Right lobe of liver (tissue), 6 donors: ENCODE results near the gene PARP14. TPM values are rescaled to one million over a fixed set of nuclear protein-coding genes. Genes with fewer than 3 reads are reported as not detected.
"Not testable (repeated sequence)": the region's sequence is repeated elsewhere in the genome, so short reads cannot be mapped to it uniquely, and the experiment has no call there.

Experiments used
- ATAC-seq, 4 donors: fragments of 200-7000 bp; cut with Tn5 transposase; one replicate each; pipeline ENCODE4 v1.9.1; 2020; ENCODE audit warnings: mild to moderate bottlenecking in 4 of 4, moderate library complexity in 4 of 4
- DNase-seq, 3 donors: peaks; one replicate each; pipeline ENCODE4 v3.0.0-alpha.2; 2020
- H3K27ac ChIP-seq, 3 donors: fragments of 200-600 bp; one replicate each; pipeline ENCODE4 v1.8.0; 2022
- H3K27me3 ChIP-seq, 2 donors: fragments of 200-600 bp; one replicate each; pipeline ENCODE4 v1.8.0; 2022
- H3K36me3 ChIP-seq, 4 donors: fragments of 200-600 bp; sonication (generic) in 1 of 4; one replicate each; pipeline versions ENCODE4 v1.5.1 to v1.8.0; 2017 to 2022; ENCODE audit warnings: control low read depth in 1 of 4
- H3K4me1 ChIP-seq, 4 donors: fragments of 200-600 bp; sonication (generic) in 1 of 4; one replicate each; pipeline versions ENCODE4 v1.5.1 to v1.8.0; 2017 to 2022; ENCODE audit warnings: control low read depth in 1 of 4
- H3K4me3 ChIP-seq, 3 donors: fragments of 200-600 bp; one replicate each; pipeline ENCODE4 v1.8.0; 2022
- H3K9me3 ChIP-seq, 4 donors: fragments of 200-600 bp; sonication (generic) in 1 of 4; one replicate each; pipeline versions ENCODE4 v1.5.1 to v1.8.0; 2017 to 2022; ENCODE audit warnings: control low read depth in 1 of 4
- POLR2A ChIP-seq: fragments of 450-650 bp; IDR thresholded peaks from one replicate; pipeline ENCODE4 v1.6.1; 2017; ENCODE audit warnings: antibody characterized with exemption, mild to moderate bottlenecking
- WGBS: methylation state at CpG from one replicate; pipeline ENCODE4 v1.1.6; 2018; ENCODE audit warnings: low coverage, low lambda C conversion rate; ENCODE audit not compliant: insufficient coverage; ENCODE audit errors: missing lambda C conversion rate; 5-methylcytosine and 5-hydroxymethylcytosine counted together
- intact Hi-C, 2 donors: fragments of 100-400 bp; cut with DNase I; formaldehyde crosslinking; loops; one replicate each; pipeline versions ENCODE4 v1.11.2 to v1.14.1; 2022
- total RNA-seq, 6 experiments: library from RNA; depleted of rRNA in 2 of 6; stranded (reverse); fragments of >200 nt in 2 of 6; fragmentation: NEBNext Ultra II Directional in 3 of 6; extraction: Animal tissue kit (Norgen Biotek cat#: 25700) in 3 of 6; gene quantifications; one replicate each; pipeline versions ENCODE4 v1.1.0 to v1.2.4, GENCODE V29; 2016 to 2023
- TF ChIP-seq, protein P1 (sequence below), 4 donors: fragments of 200-600 bp in 3 of 4; fragments of 450-650 bp in 1 of 4; IDR thresholded peaks; one replicate each; pipeline versions ENCODE4 v1.5.1 to v1.8.0; 2016 to 2022; ENCODE audit warnings: antibody characterized with exemption in 4 of 4, mild to moderate bottlenecking in 2 of 4
- donor health status: DM: no; HTN: yes; CAD: no.
- donor health status: DM: no; HTN: no; CAD: no.
- donor health status: DM: no; HTN: no; CAD: no.
- donor health status: DM: no; HTN: yes; CAD: no.
- donor health status: DM: no; HTN: yes; CAD: no.

The PARP14 gene
- total RNA-seq, 6 experiments from 2014 or later: 35.2 to 111 (median 37.3) TPM

DNA sequence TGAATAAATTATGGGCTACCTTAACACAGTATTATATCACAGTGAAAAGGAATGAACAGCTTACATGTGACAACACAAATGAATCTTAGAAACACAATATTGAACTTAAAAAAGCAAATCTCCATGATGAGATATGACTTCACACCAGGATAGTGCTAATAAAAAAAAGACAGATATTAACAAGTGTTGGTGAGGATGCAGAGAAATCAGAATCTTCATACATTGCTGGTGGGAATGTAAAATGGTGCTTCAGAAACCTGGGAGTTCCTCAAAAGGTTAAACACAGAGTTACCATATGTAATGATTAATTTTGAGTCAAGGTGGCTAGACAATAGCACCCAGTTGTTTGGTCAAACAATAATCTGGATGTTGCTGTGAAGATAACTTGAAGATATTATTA lies 61.6 kb downstream of the PARP14 start:
- no peak overlapping the region for H3K4me3 ChIP-seq
- no peak for DNase-seq
- intact Hi-C loops: no loop called here
- no peaks in the 10 kb centered on the region for H3K9me3 ChIP-seq
- H3K36me3 ChIP-seq: peaks cover 0 to 4% (median 2%) of the 10 kb centered on the region in 4 donors
- H3K27me3 ChIP-seq: no peaks in the 10 kb centered on the region
- no peak overlapping the region for H3K27ac ChIP-seq
- no peaks in the 10 kb centered on the region for H3K4me1 ChIP-seq
- ATAC-seq: no peak
- TF ChIP-seq, protein P1, sequence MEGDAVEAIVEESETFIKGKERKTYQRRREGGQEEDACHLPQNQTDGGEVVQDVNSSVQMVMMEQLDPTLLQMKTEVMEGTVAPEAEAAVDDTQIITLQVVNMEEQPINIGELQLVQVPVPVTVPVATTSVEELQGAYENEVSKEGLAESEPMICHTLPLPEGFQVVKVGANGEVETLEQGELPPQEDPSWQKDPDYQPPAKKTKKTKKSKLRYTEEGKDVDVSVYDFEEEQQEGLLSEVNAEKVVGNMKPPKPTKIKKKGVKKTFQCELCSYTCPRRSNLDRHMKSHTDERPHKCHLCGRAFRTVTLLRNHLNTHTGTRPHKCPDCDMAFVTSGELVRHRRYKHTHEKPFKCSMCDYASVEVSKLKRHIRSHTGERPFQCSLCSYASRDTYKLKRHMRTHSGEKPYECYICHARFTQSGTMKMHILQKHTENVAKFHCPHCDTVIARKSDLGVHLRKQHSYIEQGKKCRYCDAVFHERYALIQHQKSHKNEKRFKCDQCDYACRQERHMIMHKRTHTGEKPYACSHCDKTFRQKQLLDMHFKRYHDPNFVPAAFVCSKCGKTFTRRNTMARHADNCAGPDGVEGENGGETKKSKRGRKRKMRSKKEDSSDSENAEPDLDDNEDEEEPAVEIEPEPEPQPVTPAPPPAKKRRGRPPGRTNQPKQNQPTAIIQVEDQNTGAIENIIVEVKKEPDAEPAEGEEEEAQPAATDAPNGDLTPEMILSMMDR (IDR thresholded peaks at IDR 0.05): no peak
- no peak for TF ChIP-seq POLR2A

DNA sequence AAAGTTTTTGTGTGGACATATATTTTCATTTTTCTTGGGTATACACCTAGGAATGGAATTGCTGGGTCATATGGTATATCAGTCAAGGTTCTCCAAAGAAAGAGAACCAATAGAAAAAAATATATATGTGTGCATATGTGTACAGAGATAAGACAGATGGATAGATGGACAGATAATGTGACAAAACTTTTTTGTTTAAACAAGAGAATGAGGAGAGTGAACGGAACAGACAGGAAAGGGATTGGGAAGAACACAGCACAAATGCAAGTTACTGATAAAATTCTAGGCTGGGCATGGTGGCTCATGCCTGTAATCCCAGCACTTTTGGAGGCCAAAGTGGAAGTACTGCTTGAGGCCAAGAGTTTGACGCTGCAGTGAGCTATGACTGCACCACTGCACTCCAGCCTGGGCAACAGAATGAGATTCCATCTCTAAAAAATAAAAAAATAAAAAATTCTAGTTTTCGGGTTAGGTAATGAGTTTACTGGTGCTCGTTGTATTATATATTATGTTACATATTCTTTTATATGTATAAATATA lies 63.0 kb downstream of the PARP14 start:
- 89% methylated on average over 4 of the region's 4 CpGs for WGBS

DNA sequence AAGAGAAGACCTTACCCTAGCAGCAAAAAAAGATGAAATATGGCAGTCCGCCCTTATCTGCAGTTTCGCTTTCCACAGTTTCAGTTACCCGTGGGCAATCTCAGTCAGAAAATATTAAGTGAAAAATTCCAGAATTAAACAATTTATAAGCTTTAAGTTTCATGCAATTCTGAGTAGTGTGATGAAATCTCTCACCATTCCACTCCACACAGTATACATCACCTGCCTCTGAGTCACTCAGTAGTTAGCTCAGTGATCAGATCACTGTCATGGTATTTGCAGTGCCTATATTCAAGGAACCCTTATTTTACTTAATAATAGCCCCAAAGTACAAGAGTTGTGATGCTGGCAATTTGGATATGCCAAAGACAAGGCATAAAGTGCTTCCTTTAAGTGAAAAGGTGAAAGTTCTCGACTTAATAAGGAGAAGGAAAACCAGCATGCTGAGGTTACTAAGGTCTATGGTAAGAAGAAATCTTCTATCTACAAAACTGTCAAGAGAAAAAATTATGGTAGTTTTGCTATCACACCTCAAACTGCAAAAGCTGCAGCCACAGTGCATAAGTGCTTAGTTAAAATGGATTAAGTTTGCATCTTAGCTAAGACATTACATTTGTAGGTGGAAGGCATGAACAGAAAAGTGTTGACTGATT lies 64.9 kb downstream of the PARP14 start:
- ATAC-seq: peak in 1 of 4 donors; percentile 50

More for the DNA sequence above, 63.0 kb downstream of the PARP14 start:
- intact Hi-C loops: no loop called here
- no peak for DNase-seq
- TF ChIP-seq, protein P1 (IDR thresholded peaks at IDR 0.05): no peak
- no peak for TF ChIP-seq POLR2A
- no peak for ATAC-seq
- no peak overlapping the region for H3K27ac ChIP-seq
- H3K4me1 ChIP-seq: no peaks in the 10 kb centered on the region
- H3K9me3 ChIP-seq: no peaks in the 10 kb centered on the region
- H3K36me3 ChIP-seq: peaks cover 0 to 4% (median 2%) of the 10 kb centered on the region in 4 donors
- no peak overlapping the region for H3K4me3 ChIP-seq
- no peaks in the 10 kb centered on the region for H3K27me3 ChIP-seq

DNA sequence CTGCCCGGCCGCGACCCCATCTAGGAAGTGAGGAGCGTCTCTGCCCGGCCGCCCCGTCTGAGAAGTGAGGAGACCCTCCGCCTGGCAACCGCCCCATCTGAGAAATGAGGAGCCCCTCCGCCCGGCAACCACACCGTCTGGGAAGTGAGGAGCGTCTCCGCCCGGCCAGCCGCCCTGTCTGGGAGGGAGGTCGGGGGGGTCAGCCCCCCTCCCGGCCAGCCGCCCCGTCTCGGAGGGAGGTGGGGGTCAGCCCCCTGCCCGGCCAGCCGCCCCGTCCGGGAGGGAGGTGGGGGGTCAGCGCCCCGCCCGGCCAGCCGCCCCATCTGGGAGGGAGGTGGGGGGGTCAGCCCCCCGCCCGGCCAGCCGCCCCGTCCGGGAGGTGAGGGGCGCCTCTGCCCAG lies 66.7 kb downstream of the PARP14 start:
- WGBS: no CpG with 5 or more reads among the region's 35 CpGs
- ATAC-seq, H3K27me3 ChIP-seq, DNase-seq, H3K27ac ChIP-seq, H3K36me3 ChIP-seq, H3K4me3 ChIP-seq, intact Hi-C loops, H3K9me3 ChIP-seq, H3K4me1 ChIP-seq: not testable (repeated sequence)

More for the DNA sequence above, 64.9 kb downstream of the PARP14 start:
- intact Hi-C loops: no loop called here
- H3K4me1 ChIP-seq: no peaks in the 10 kb centered on the region
- WGBS: 89% methylated on average over 4 of the region's 4 CpGs
- no peaks in the 10 kb centered on the region for H3K27me3 ChIP-seq
- no peak for DNase-seq
- TF ChIP-seq, protein P1 (IDR thresholded peaks at IDR 0.05): no peak
- TF ChIP-seq POLR2A: no peak
- H3K4me3 ChIP-seq: no peak overlapping the region
- no peaks in the 10 kb centered on the region for H3K9me3 ChIP-seq
- peaks cover 0 to 4% (median 2%) of the 10 kb centered on the region in 4 donors for H3K36me3 ChIP-seq
- no peak overlapping the region for H3K27ac ChIP-seq

DNA sequence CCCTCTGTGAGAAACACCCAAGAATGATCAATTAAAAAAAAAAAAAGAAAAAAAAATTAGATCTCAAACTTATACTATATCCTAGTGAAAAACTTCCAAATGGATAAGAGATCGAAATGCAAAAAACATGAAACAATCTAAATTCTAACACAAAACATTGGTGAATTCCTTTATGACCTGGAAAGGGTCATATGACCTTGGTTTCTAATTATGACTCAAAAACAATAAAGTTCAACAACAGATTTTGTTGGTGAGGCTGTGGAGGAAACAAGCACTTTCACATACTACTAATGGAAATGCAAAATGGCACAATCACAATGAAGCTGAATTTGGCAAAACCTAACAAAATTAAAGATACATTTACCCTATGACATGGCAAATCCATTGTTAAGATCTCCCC lies 67.7 kb downstream of the PARP14 start:
- no peak overlapping the region for H3K4me3 ChIP-seq
- WGBS: 94% methylated on average over 1 of the region's 1 CpG
- DNase-seq (no peak), ATAC-seq (no peak)
- no peaks in the 10 kb centered on the region for H3K9me3 ChIP-seq
- no peaks in the 10 kb centered on the region for H3K4me1 ChIP-seq
- H3K27me3 ChIP-seq: no peaks in the 10 kb centered on the region
- intact Hi-C loops: no loop called here
- no peaks in the 10 kb centered on the region for H3K36me3 ChIP-seq
- H3K27ac ChIP-seq: no peak overlapping the region
- TF ChIP-seq POLR2A: no peak
- TF ChIP-seq, protein P1 (IDR thresholded peaks at IDR 0.05): no peak
